Measurements from ENCODE around the gene NIP7. TPM values are rescaled to one million over a fixed set of nuclear protein-coding genes. Genes with fewer than 3 reads are reported as not detected.
A peak's percentile ranks its signal among the peaks of the same experiment; 100 is the strongest.

Gene NIP7
- total and polyA plus RNA-seq, 2 of the 8 experiments (the other 6 are each of a cell fraction or from before 2014, with no cell fraction given) = 14.5 to 52.2 TPM

- no peak overlapping the region for H3K23ac ChIP-seq (ENCODE audit: insufficient read length)
- H3K23me2 ChIP-seq (ENCODE audit: low read depth, low read length) = peaks cover 11% of the 10 kb centered on the region; the same call in 1 of the 2 replicates
- H3K14ac ChIP-seq (ENCODE audit: insufficient read length) = no peak overlapping the region
- WGBS, 2 experiments (ENCODE audit: extremely low coverage in 1 of 2, insufficient coverage in 1 of 2, insufficient read length in 1 of 2, insufficient replicate concordance in 2 of 2, low coverage in 1 of 2, low lambda C conversion rate in 2 of 2, missing lambda C conversion rate in 1 of 2) = 9% methylated on average over 70 of the region's 77 CpGs; no CpG with 5 or more reads in 1 of the 2 experiments
- H2AK5ac ChIP-seq (ENCODE audit: low read depth, low read length) = no peak overlapping the region
- H2BK15ac ChIP-seq (ENCODE audit: low read length) = no peak overlapping the region
- peaks cover 17% of the 10 kb centered on the region for H3K79me1 ChIP-seq (ENCODE audit: low read depth, low read length)
- POLR2A ChIA-PET (ENCODE audit: partially characterized antibody) = interaction anchor here (0.5 to 29.8 kb wide), 17 partner anchors 7 to 742 kb away, joined by 3 to 497 read pairs (median 4); partner anchors contain the start of genes CDH3, CHTF8, COG8 and NIP7
- peak overlapping the region; percentile 66; the same call in 1 of the 2 replicates for H2BK5ac ChIP-seq (ENCODE audit: low read depth, low read length)
- FAIRE-seq = no peak
- no peak for DNase-seq (ENCODE audit: low read depth in 1 of 2, low spot score in 2 of 2)
- peak overlapping the region; percentile 65; the same call in 1 of the 2 replicates for H3K27ac ChIP-seq (ENCODE audit: low read depth, low read length)
- peak overlapping the region; percentile 89; the same call in 1 of the 2 replicates for H4K8ac ChIP-seq (ENCODE audit: extremely low read depth, insufficient read depth, low read length)
- H3K56ac ChIP-seq (replicated peaks; ENCODE audit: insufficient read length, low read depth, low read length) = peak overlapping the region; percentile 55
- no peaks in the 10 kb centered on the region for H3K27me3 ChIP-seq (replicated peaks in 1 of 4; ENCODE audit: control insufficient read depth in 3 of 4, extremely low read depth in 1 of 4, insufficient read depth in 3 of 4, low read length in 3 of 4)
- no peak overlapping the region for H2BK20ac ChIP-seq (ENCODE audit: low read length)
- H3K9me3 ChIP-seq (ENCODE audit: insufficient read depth in 2 of 2, low read depth in 1 of 2, low read length in 1 of 2) = no peaks in the 10 kb centered on the region
- peak overlapping the region; percentile 88 to 97 for H3K4me2 ChIP-seq (ENCODE audit: insufficient read depth in 1 of 2, low read depth in 2 of 2, low read length in 2 of 2)
- peak overlapping the region; percentile 41 to 98 (median 86) for H3K9ac ChIP-seq (replicated peaks in 1 of 4; ENCODE audit: extremely low read depth in 1 of 4, low read depth in 3 of 4, low read length in 3 of 4)
- H3K4ac ChIP-seq (replicated peaks; ENCODE audit: insufficient read length, low read depth, low read length) = peak overlapping the region; percentile 70
- peak overlapping the region; percentile 47 for H4K91ac ChIP-seq (replicated peaks; ENCODE audit: insufficient read length, low read length)
- H2AFZ ChIP-seq (ENCODE audit: low read length) = no peak overlapping the region
- H3K79me2 ChIP-seq (ENCODE audit: control insufficient read depth in 1 of 2, insufficient read depth in 2 of 2, low read length in 2 of 2) = peaks cover 9 to 49% of the 10 kb centered on the region in 2 experiments
- CTCF ChIA-PET (ENCODE audit: partially characterized antibody) = interaction anchor here (1.1 to 2.4 kb wide), 3 partner anchors 9 to 428 kb away, joined by 3 to 7 read pairs (median 4); partner anchors contain the start of gene VPS4A
- peak overlapping the region; percentile 87 for H3K18ac ChIP-seq (ENCODE audit: extremely low read depth, low read length)
- H4K5ac ChIP-seq (ENCODE audit: insufficient read length, low read depth, low read length) = peak overlapping the region; percentile 78
- H3K4me3 ChIP-seq (ENCODE audit: extremely low read depth in 1 of 4, insufficient read depth in 2 of 4, low read depth in 3 of 4, low read length in 4 of 4) = peak overlapping the region; percentile 49 to 93 (median 86)
- H3K4me1 ChIP-seq (replicated peaks in 1 of 4; ENCODE audit: control insufficient read depth in 3 of 4, insufficient read depth in 4 of 4, low read length in 3 of 4) = peaks cover 6 to 19% (median 12%) of the 10 kb centered on the region in 4 experiments
- H4K20me1 ChIP-seq (replicated peaks in 1 of 2; ENCODE audit: control insufficient read depth in 1 of 2, insufficient read depth in 2 of 2, low read length in 2 of 2) = peaks cover 10 to 30% of the 10 kb centered on the region in 2 experiments
- H2BK12ac ChIP-seq (ENCODE audit: low read depth, low read length) = no peak overlapping the region
- no peak overlapping the region for H2BK120ac ChIP-seq (replicated peaks; ENCODE audit: low read depth, low read length)
- H3K36me3 ChIP-seq (ENCODE audit: control insufficient read depth in 2 of 4, insufficient read depth in 4 of 4, low read length in 3 of 4) = peaks cover 17 to 69% (median 34%) of the 10 kb centered on the region in 4 experiments
- 0 out of 4 replicates have a peak, but pooled peaks of 1 of the 2 experiments have one; percentile 73 for TF ChIP-seq SIN3A (conservative IDR thresholded peaks at IDR 0.05 in 1 of 2, IDR thresholded peaks at IDR 0.05 in 1 of 2; ENCODE audit: low read depth in 1 of 2, low read length in 2 of 2)
- TF ChIP-seq JUND (IDR thresholded peaks at IDR 0.05; ENCODE audit: low read length) = no peak
- TF ChIP-seq ASH2L (IDR thresholded peaks at IDR 0.05; ENCODE audit: low read length) = peak; percentile 42
- TF ChIP-seq EP300 (IDR thresholded peaks at IDR 0.05; ENCODE audit: borderline replicate concordance in 1 of 2, low read depth in 2 of 2, low read length in 2 of 2) = no peak
- no peak for TF ChIP-seq BRCA1 (IDR thresholded peaks at IDR 0.05; ENCODE audit: low read depth, low read length)
- TF ChIP-seq ZNF274 (IDR thresholded peaks at IDR 0.05; ENCODE audit: borderline replicate concordance, extremely low read depth, low read length) = no peak
- no peak for TF ChIP-seq CEBPB (IDR thresholded peaks at IDR 0.05; ENCODE audit: low read depth, low read length)
- 0 out of 2 replicates have a peak, but pooled peaks have one; percentile 1 for TF ChIP-seq POLR2AphosphoS5 (IDR thresholded peaks at IDR 0.05; ENCODE audit: low read depth, low read length)
- no peak for TF ChIP-seq NRF1 (IDR thresholded peaks at IDR 0.05; ENCODE audit: low read depth, low read length)
- no peak for TF ChIP-seq RAD21 (IDR thresholded peaks at IDR 0.05 in 1 of 2, conservative IDR thresholded peaks at IDR 0.05 in 1 of 2; ENCODE audit: low read depth in 2 of 2, low read length in 2 of 2)
Observed at GRCh38 chr16:69329369-69330285, 9.9 kb upstream of the NIP7 start.
